ENCODE measurements around the gene KLHL28. TPM values are rescaled to one million over a fixed set of nuclear protein-coding genes. Genes with fewer than 3 reads are reported as not detected.
A peak's percentile ranks its signal among the peaks of the same experiment; 100 is the strongest.
"Not testable (repeated sequence)": the region's sequence is repeated elsewhere in the genome, so short reads cannot be mapped to it uniquely, and the experiment has no call there.

The KLHL28 gene
- total and polyA plus RNA-seq, 4 donors: 2.9 to 18.8 (median 10.3) TPM

GRCh38 chr14:44897845-44898151 lies 63.9 kb downstream of the KLHL28 start:
- ATAC-seq (ENCODE audit: low FRiP score) (no peak), DNase-seq (no peak)
- Histone ChIP-seq H3K4me1 (ENCODE audit: control insufficient read depth in 1 of 2, insufficient read depth in 2 of 2, low read length in 2 of 2) (peaks cover 0 to 2% of the 10 kb centered on the region in 2 donors), H3K27ac (ENCODE audit: low read depth in 1 of 2, low read length in 2 of 2) (peak overlapping the region; percentile 91 to 92), H3K9me3 (ENCODE audit: control insufficient read depth, low read length) (no peaks in the 10 kb centered on the region), H3K4me3 (ENCODE audit: low read length in 2 of 2) (peak overlapping the region; percentile 69 to 89), H3K27me3 (ENCODE audit: control insufficient read depth in 1 of 2, insufficient read depth in 2 of 2, low read length in 1 of 2) (no peaks in the 10 kb centered on the region), H3K36me3 (ENCODE audit: control insufficient read depth in 1 of 2, insufficient read depth in 2 of 2, low read length in 1 of 2) (no peaks in the 10 kb centered on the region)
- WGBS, 2 donors: 0 to 2% methylated on average over 12 to 13 of the region's 13 CpGs
- intact Hi-C loops (cut with DNase I): loop anchor here (2.0 to 5.0 kb wide), 5 partner anchors 63 to 355 kb away; partner anchors contain the start of genes KLHL28 (in 2 of the 2), MIS18BP1 (in 2 of the 2), FANCM (in 1 of the 2) and FKBP3 (in 1 of the 2)

GRCh38 chr14:44897041-44897844 lies 64.5 kb downstream of the KLHL28 start:
- H3K27me3 ChIP-seq (ENCODE audit: control insufficient read depth in 1 of 2, insufficient read depth in 2 of 2, low read length in 1 of 2): no peaks in the 10 kb centered on the region
- H3K4me3 ChIP-seq (ENCODE audit: low read length in 2 of 2): peak overlapping the region; percentile 69 to 89
- H3K4me1 ChIP-seq (ENCODE audit: control insufficient read depth in 1 of 2, insufficient read depth in 2 of 2, low read length in 2 of 2): peaks cover 0 to 2% of the 10 kb centered on the region in 2 donors
- peak overlapping the region; percentile 91 to 92 for H3K27ac ChIP-seq (ENCODE audit: low read depth in 1 of 2, low read length in 2 of 2)
- DNase-seq (peak; percentile 98 to 99), ATAC-seq (ENCODE audit: low FRiP score) (peak; percentile 98)
- intact Hi-C loops (cut with DNase I): loop anchor here (2.0 to 5.0 kb wide), 5 partner anchors 64 to 355 kb away; partner anchors contain the start of genes KLHL28 (in 2 of the 2), MIS18BP1 (in 2 of the 2), FANCM (in 1 of the 2) and FKBP3 (in 1 of the 2)
- H3K36me3 ChIP-seq (ENCODE audit: control insufficient read depth in 1 of 2, insufficient read depth in 2 of 2, low read length in 1 of 2): no peaks in the 10 kb centered on the region
- 0 to 1% methylated on average over 64 to 81 of the region's 81 CpGs for WGBS, 2 donors
- H3K9me3 ChIP-seq (ENCODE audit: control insufficient read depth, low read length): no peaks in the 10 kb centered on the region

- intact Hi-C loops (cut with DNase I): loop anchor here (2.0 to 5.0 kb wide), 5 partner anchors 64 to 356 kb away; partner anchors contain the start of genes KLHL28 (in 2 of the 2), MIS18BP1 (in 2 of the 2), FANCM (in 1 of the 2) and FKBP3 (in 1 of the 2)
- WGBS, 2 donors: 76% methylated on average over 10 of the region's 10 CpGs
- H3K36me3 ChIP-seq (ENCODE audit: control insufficient read depth in 1 of 2, insufficient read depth in 2 of 2, low read length in 1 of 2): no peaks in the 10 kb centered on the region
- H3K27me3 ChIP-seq (ENCODE audit: control insufficient read depth in 1 of 2, insufficient read depth in 2 of 2, low read length in 1 of 2): no peaks in the 10 kb centered on the region
- H3K4me1 ChIP-seq (ENCODE audit: control insufficient read depth in 1 of 2, insufficient read depth in 2 of 2, low read length in 2 of 2): no peaks in the 10 kb centered on the region
- H3K27ac ChIP-seq (ENCODE audit: low read depth in 1 of 2, low read length in 2 of 2): peak overlapping the region; percentile 70 to 71
- ATAC-seq (ENCODE audit: low FRiP score) (no peak), DNase-seq (no peak)
- peak overlapping the region in 1 of 2 donors; percentile 34 for H3K4me3 ChIP-seq (ENCODE audit: low read length in 2 of 2)
- no peaks in the 10 kb centered on the region for H3K9me3 ChIP-seq (ENCODE audit: control insufficient read depth, low read length)
Observed at GRCh38 chr14:44896275-44897040, 65.3 kb downstream of the KLHL28 start.

GRCh38 chr14:44895716-44896115 lies 66.0 kb downstream of the KLHL28 start:
- no peaks in the 10 kb centered on the region for H3K4me1 ChIP-seq (ENCODE audit: control insufficient read depth in 1 of 2, insufficient read depth in 2 of 2, low read length in 2 of 2)
- 8 to 45% methylated on average over 2 of the region's 2 CpGs for WGBS, 2 donors
- H3K36me3 ChIP-seq (ENCODE audit: control insufficient read depth in 1 of 2, insufficient read depth in 2 of 2, low read length in 1 of 2): no peaks in the 10 kb centered on the region
- H3K27ac ChIP-seq (ENCODE audit: low read depth in 1 of 2, low read length in 2 of 2): no peak overlapping the region
- no peak for DNase-seq
- no peaks in the 10 kb centered on the region for H3K27me3 ChIP-seq (ENCODE audit: control insufficient read depth in 1 of 2, insufficient read depth in 2 of 2, low read length in 1 of 2)
- H3K9me3 ChIP-seq (ENCODE audit: control insufficient read depth, low read length): no peaks in the 10 kb centered on the region
- ATAC-seq (ENCODE audit: low FRiP score): no peak
- intact Hi-C loops (cut with DNase I): loop anchor here (2.0 to 5.0 kb wide), 5 partner anchors 65 to 357 kb away; partner anchors contain the start of genes KLHL28 (in 2 of the 2), MIS18BP1 (in 2 of the 2), FANCM (in 1 of the 2) and FKBP3 (in 1 of the 2)
- no peak overlapping the region for H3K4me3 ChIP-seq (ENCODE audit: low read length in 2 of 2)

GRCh38 chr14:44893535-44893934 lies 68.2 kb downstream of the KLHL28 start:
- WGBS, 2 donors: 76 to 80% methylated on average over 2 of the region's 2 CpGs
- intact Hi-C loops (cut with DNase I): no loop called here
- H3K4me3 ChIP-seq (ENCODE audit: low read length in 2 of 2): no peak overlapping the region

GRCh38 chr14:44891726-44892372 lies 69.9 kb downstream of the KLHL28 start:
- DNase-seq; intact Hi-C loops (cut with DNase I); H3K4me1 ChIP-seq (ENCODE audit: control insufficient read depth in 1 of 2, insufficient read depth in 2 of 2, low read length in 2 of 2); ATAC-seq (ENCODE audit: low FRiP score); H3K4me3 ChIP-seq (ENCODE audit: low read length in 2 of 2); H3K36me3 ChIP-seq (ENCODE audit: control insufficient read depth in 1 of 2, insufficient read depth in 2 of 2, low read length in 1 of 2); H3K27ac ChIP-seq (ENCODE audit: low read depth in 1 of 2, low read length in 2 of 2); H3K27me3 ChIP-seq (ENCODE audit: control insufficient read depth in 1 of 2, insufficient read depth in 2 of 2, low read length in 1 of 2); H3K9me3 ChIP-seq (ENCODE audit: control insufficient read depth, low read length): not testable (repeated sequence)
- 53 to 56% methylated on average over 2 of the region's 3 CpGs for WGBS, 2 donors

More at GRCh38 chr14:44893535-44893934, 68.2 kb downstream of the KLHL28 start:
- no peak for DNase-seq
- Histone ChIP-seq H3K9me3 (ENCODE audit: control insufficient read depth, low read length) (no peaks in the 10 kb centered on the region), H3K27ac (ENCODE audit: low read depth in 1 of 2, low read length in 2 of 2) (no peak overlapping the region), H3K4me1 (ENCODE audit: control insufficient read depth in 1 of 2, insufficient read depth in 2 of 2, low read length in 2 of 2) (no peaks in the 10 kb centered on the region), H3K36me3 (ENCODE audit: control insufficient read depth in 1 of 2, insufficient read depth in 2 of 2, low read length in 1 of 2) (no peaks in the 10 kb centered on the region), H3K27me3 (ENCODE audit: control insufficient read depth in 1 of 2, insufficient read depth in 2 of 2, low read length in 1 of 2) (no peaks in the 10 kb centered on the region)
- no peak for ATAC-seq (ENCODE audit: low FRiP score)

GRCh38 chr14:44889595-44890471 lies 71.9 kb downstream of the KLHL28 start:
- no peak overlapping the region for H3K27ac ChIP-seq (ENCODE audit: low read depth in 1 of 2, low read length in 2 of 2)
- no peak overlapping the region for H3K4me3 ChIP-seq (ENCODE audit: low read length in 2 of 2)
- ATAC-seq (ENCODE audit: low FRiP score) (no peak), DNase-seq (no peak)
- 69 to 71% methylated on average over 4 of the region's 4 CpGs for WGBS, 2 donors
- H3K4me1 ChIP-seq (ENCODE audit: control insufficient read depth in 1 of 2, insufficient read depth in 2 of 2, low read length in 2 of 2): no peaks in the 10 kb centered on the region
- intact Hi-C loops (cut with DNase I): no loop called here
- no peaks in the 10 kb centered on the region for H3K27me3 ChIP-seq (ENCODE audit: control insufficient read depth in 1 of 2, insufficient read depth in 2 of 2, low read length in 1 of 2)
- H3K36me3 ChIP-seq (ENCODE audit: control insufficient read depth in 1 of 2, insufficient read depth in 2 of 2, low read length in 1 of 2): no peaks in the 10 kb centered on the region
- no peaks in the 10 kb centered on the region for H3K9me3 ChIP-seq (ENCODE audit: control insufficient read depth, low read length)
